C4-2B (cell line): ENCODE data around the gene CLEC4A.
"Not testable (repeated sequence)": the region's sequence is repeated elsewhere in the genome, so short reads cannot be mapped to it uniquely, and the experiment has no call there.

Experiments
- ZFX ChIP-seq: fragments of 450-650 bp; IDR thresholded peaks from 2 replicates; pipeline ENCODE4 v1.6.1; 2017
- TF ChIP-seq, protein P1 (sequence below): fragments of 450-650 bp; conservative IDR thresholded peaks from 2 replicates; pipeline ENCODE4 v1.5.1; 2017; ENCODE audit warnings: mild to moderate bottlenecking

DNA sequence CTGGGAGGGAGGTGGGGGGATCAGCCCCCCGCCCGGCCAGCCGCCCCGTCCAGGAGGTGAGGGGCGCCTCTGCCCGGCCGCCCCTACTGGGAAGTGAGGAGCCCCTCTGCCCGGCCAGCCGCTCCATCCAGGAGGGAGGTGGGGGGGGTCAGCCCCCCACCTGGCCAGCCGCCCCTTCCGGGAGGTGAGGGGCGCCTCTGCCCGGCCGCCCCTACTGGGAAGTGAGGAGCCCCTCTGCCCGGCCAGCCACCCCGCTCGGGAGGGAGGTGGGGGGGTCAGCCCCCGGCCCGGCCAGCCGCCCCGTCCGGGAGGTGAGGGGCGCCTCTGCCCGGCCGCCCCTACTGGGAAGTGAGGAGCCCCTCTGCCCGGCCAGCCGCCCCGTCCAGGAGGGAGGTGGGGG is 60.8 kb downstream of the CLEC4A start:
- TF ChIP-seq, protein P1, sequence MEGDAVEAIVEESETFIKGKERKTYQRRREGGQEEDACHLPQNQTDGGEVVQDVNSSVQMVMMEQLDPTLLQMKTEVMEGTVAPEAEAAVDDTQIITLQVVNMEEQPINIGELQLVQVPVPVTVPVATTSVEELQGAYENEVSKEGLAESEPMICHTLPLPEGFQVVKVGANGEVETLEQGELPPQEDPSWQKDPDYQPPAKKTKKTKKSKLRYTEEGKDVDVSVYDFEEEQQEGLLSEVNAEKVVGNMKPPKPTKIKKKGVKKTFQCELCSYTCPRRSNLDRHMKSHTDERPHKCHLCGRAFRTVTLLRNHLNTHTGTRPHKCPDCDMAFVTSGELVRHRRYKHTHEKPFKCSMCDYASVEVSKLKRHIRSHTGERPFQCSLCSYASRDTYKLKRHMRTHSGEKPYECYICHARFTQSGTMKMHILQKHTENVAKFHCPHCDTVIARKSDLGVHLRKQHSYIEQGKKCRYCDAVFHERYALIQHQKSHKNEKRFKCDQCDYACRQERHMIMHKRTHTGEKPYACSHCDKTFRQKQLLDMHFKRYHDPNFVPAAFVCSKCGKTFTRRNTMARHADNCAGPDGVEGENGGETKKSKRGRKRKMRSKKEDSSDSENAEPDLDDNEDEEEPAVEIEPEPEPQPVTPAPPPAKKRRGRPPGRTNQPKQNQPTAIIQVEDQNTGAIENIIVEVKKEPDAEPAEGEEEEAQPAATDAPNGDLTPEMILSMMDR = not testable (repeated sequence)
- not testable (repeated sequence) for TF ChIP-seq ZFX
